T-cell (primary cell): ENCODE data around the gene SMIM8. TPM values are rescaled to one million over a fixed set of nuclear protein-coding genes. Genes with fewer than 3 reads are reported as not detected.

Experiments used
- ATAC-seq, 4 experiments: fragments of 200-7000 bp in 3 of 4; fragments of 150-1000 bp in 1 of 4; cut with Tn5 transposase; replicated peaks in 1 of 4; 1 replicate in 3 of 4; 2 replicates in 1 of 4; pipeline ENCODE4 v1.10.0; 2021; ENCODE audit warnings: moderate library complexity in 3 of 4, mild to moderate bottlenecking in 2 of 4, moderate number of reproducible peaks in 1 of 4
- CTCF ChIA-PET, 2 donors: fragments of 300-600 bp; sonication (Branson Sonifier 250); formaldehyde crosslinking; loops; one replicate each; lab custom pipeline; 2022; ENCODE audit warnings: antibody characterized with exemption in 2 of 2; lab: Charles Lee
- POLR2A ChIA-PET, 2 donors: fragments of 300-600 bp; sonication (Branson Sonifier 250); formaldehyde crosslinking; loops; one replicate each; lab custom pipeline; 2022; ENCODE audit warnings: antibody characterized with exemption in 2 of 2; lab: Charles Lee
- DNase-seq, 35 experiments: peaks; one replicate each; pipeline versions ENCODE4 v3.0.0 to v3.0.0-alpha.2; 2013 to 2023
- H3K27ac ChIP-seq: one replicate; pipeline ENCODE4 v1.5.1; 2013; ENCODE audit warnings: low read length
- H3K27me3 ChIP-seq, 2 experiments: replicated peaks in 1 of 2; 1 replicate in 1 of 2; 2 replicates in 1 of 2; pipeline versions ENCODE4 v1.6.1 to v1.7.0; 2013; ENCODE audit warnings: low read length in 1 of 2, mixed read lengths in 1 of 2; ENCODE audit not compliant: control insufficient read depth in 2 of 2, insufficient read depth in 2 of 2; ENCODE audit errors: extremely low read depth in 1 of 2
- H3K36me3 ChIP-seq, 2 donors: 1 replicate in 1 of 2; 2 replicates in 1 of 2; pipeline versions ENCODE4 v1.6.1 to v1.7.0; 2013; ENCODE audit warnings: low read length in 1 of 2; ENCODE audit not compliant: control insufficient read depth in 2 of 2, insufficient read depth in 1 of 2; ENCODE audit errors: extremely low read depth in 1 of 2
- H3K4me1 ChIP-seq, 2 experiments: 1 replicate in 1 of 2; 2 replicates in 1 of 2; pipeline versions ENCODE4 v1.6.1 to v1.7.0; 2013; ENCODE audit warnings: low read length in 2 of 2, mixed read lengths in 1 of 2; ENCODE audit not compliant: insufficient read depth in 2 of 2, control insufficient read depth in 1 of 2; ENCODE audit errors: extremely low read depth in 1 of 2
- H3K4me3 ChIP-seq, 2 donors: 1 replicate in 1 of 2; 2 replicates in 1 of 2; pipeline versions ENCODE4 v1.5.1 to v1.7.0; 2013; ENCODE audit warnings: mild to moderate bottlenecking in 2 of 2, low read length in 1 of 2, moderate library complexity in 1 of 2; ENCODE audit not compliant: control insufficient read depth in 1 of 2; ENCODE audit errors: extremely low read depth in 1 of 2
- H3K9me3 ChIP-seq: 2 replicates; pipeline ENCODE4 v1.7.0; 2013
- H3K27ac Mint-ChIP-seq, 2 donors: one replicate each; pipeline ENCODE4 v1.8.0; 2020 to 2021; ENCODE audit warnings: mild to moderate bottlenecking in 2 of 2, mixed read lengths in 2 of 2
- H3K27me3 Mint-ChIP-seq, 2 donors: one replicate each; pipeline ENCODE4 v1.8.0; 2021 to 2022; ENCODE audit warnings: mixed read lengths in 2 of 2
- H3K36me3 Mint-ChIP-seq: one replicate; pipeline ENCODE4 v1.8.0; 2021; ENCODE audit warnings: mixed read lengths
- H3K4me1 Mint-ChIP-seq, 3 donors: one replicate each; pipeline ENCODE4 v1.8.0; 2020 to 2022; ENCODE audit warnings: mixed read lengths in 3 of 3, mild to moderate bottlenecking in 1 of 3
- H3K4me3 Mint-ChIP-seq, 3 donors: one replicate each; pipeline ENCODE4 v1.8.0; 2020 to 2022; ENCODE audit warnings: mild to moderate bottlenecking in 3 of 3, mixed read lengths in 3 of 3, moderate library complexity in 3 of 3
- H3K9me3 Mint-ChIP-seq, 3 donors: one replicate each; pipeline ENCODE4 v1.8.0; 2020 to 2022; ENCODE audit warnings: mixed read lengths in 3 of 3
- WGBS: methylation state at CpG from one replicate; pipeline ENCODE4 v1.1.5; 2013; ENCODE audit warnings: missing lambda C conversion rate; ENCODE audit not compliant: insufficient coverage; 5-methylcytosine and 5-hydroxymethylcytosine counted together
- total RNA-seq, 35 experiments: library from RNA in 6 of 35; stranded (reverse) in 6 of 35; fragments of 120-200 nt in 1 of 35; gene quantifications; one replicate each; pipeline versions ENCODE4 v1.2.1 to v1.2.4 and lab custom pipeline; 2013 to 2026

Gene SMIM8
- total RNA-seq, 5 donors from 2014 or later (not counting 1 experiment from before 2014, with no cell fraction given): 8.6 to 12.4 (median 11.0) TPM

GRCh38 chr6:87349896-87350295, 27.5 kb downstream of the SMIM8 start:
- Mint-ChIP-seq H3K4me3 (no peak overlapping the region), H3K36me3 (peaks cover 10% of the 10 kb centered on the region), H3K9me3 (no peaks in the 10 kb centered on the region), H3K27ac (no peak overlapping the region), H3K4me1 (no peaks in the 10 kb centered on the region), H3K27me3 (no peaks in the 10 kb centered on the region)
- Histone ChIP-seq H3K4me3 (no peak overlapping the region), H3K36me3 (no peaks in the 10 kb centered on the region), H3K27ac (no peak overlapping the region), H3K27me3 (no peaks in the 10 kb centered on the region), H3K4me1 (no peaks in the 10 kb centered on the region), H3K9me3 (no peaks in the 10 kb centered on the region)
- 83% methylated on average over 1 of the region's 2 CpGs for WGBS
- CTCF ChIA-PET: no interaction called here
- DNase-seq (no peak), ATAC-seq (no peak)
- POLR2A ChIA-PET: interaction anchor here in 1 of 2 donors (0.5 kb wide), 1 partner anchor 14 kb away, joined by 3 read pairs; no protein-coding TSS in a partner anchor

DNA sequence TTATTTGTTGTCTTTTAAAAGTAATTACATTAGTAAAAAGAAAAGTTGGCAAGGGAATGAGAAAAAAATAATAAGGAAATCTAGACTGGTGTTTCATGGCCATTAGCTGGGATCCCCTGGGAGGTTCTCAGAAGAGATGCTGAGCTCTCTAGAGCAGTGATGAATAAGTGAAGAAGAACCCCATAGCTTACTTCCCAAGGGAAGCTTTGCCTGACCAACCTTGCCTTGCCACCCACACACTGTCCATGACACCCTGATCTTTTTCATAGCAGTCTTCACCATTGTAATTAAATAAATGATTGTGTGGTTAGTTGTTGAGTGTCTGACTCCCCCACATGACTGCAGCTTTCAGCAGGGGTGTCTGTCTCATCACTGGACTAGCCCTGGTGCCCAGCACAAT, 28.1 kb downstream of the SMIM8 start:
- H3K4me1 ChIP-seq: no peaks in the 10 kb centered on the region
- H3K4me3 ChIP-seq: no peak overlapping the region
- ATAC-seq: no peak
- Mint-ChIP-seq H3K27me3 (no peaks in the 10 kb centered on the region), H3K27ac (no peak overlapping the region), H3K4me1 (no peaks in the 10 kb centered on the region), H3K36me3 (peaks cover 10% of the 10 kb centered on the region), H3K4me3 (no peak overlapping the region), H3K9me3 (no peaks in the 10 kb centered on the region)
- DNase-seq: no peak
- H3K27ac ChIP-seq: no peak overlapping the region
- CTCF ChIA-PET: no interaction called here
- no peaks in the 10 kb centered on the region for H3K9me3 ChIP-seq
- POLR2A ChIA-PET: interaction anchor here in 1 of 2 donors (0.5 kb wide), 1 partner anchor 14 kb away, joined by 3 read pairs; no protein-coding TSS in a partner anchor
- H3K27me3 ChIP-seq: no peaks in the 10 kb centered on the region
- H3K36me3 ChIP-seq: no peaks in the 10 kb centered on the region

DNA sequence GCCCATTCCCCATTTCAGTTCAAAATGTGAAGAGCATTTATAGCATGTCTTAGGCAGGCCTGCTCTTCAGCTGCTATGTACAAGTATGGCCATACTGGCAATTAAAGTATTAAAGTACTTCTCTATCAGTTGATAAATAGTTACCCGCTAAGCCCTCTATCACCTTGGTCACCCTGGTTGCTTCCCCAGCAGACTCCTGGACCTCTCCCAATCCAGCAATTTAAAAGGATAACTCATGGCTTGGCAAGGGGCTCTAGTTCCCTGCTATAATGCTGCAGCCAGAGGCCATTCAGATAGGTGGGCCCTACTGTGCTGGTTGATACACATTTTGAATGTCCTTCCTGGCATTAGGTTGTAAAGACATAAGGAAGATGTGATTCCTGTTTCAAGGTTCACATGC, 29.2 kb downstream of the SMIM8 start:
- Mint-ChIP-seq H3K4me1 (no peaks in the 10 kb centered on the region), H3K9me3 (no peaks in the 10 kb centered on the region), H3K36me3 (peaks cover 10% of the 10 kb centered on the region), H3K27ac (no peak overlapping the region), H3K27me3 (no peaks in the 10 kb centered on the region), H3K4me3 (no peak overlapping the region)
- Histone ChIP-seq H3K36me3 (no peaks in the 10 kb centered on the region), H3K27ac (no peak overlapping the region), H3K27me3 (no peaks in the 10 kb centered on the region), H3K4me3 (no peak overlapping the region), H3K9me3 (no peaks in the 10 kb centered on the region), H3K4me1 (no peaks in the 10 kb centered on the region)
- ATAC-seq: no peak
- WGBS: no CpG with 5 or more reads among the region's 1 CpG
- ChIA-PET POLR2A (no interaction called here), CTCF (no interaction called here)
- no peak for DNase-seq

DNA sequence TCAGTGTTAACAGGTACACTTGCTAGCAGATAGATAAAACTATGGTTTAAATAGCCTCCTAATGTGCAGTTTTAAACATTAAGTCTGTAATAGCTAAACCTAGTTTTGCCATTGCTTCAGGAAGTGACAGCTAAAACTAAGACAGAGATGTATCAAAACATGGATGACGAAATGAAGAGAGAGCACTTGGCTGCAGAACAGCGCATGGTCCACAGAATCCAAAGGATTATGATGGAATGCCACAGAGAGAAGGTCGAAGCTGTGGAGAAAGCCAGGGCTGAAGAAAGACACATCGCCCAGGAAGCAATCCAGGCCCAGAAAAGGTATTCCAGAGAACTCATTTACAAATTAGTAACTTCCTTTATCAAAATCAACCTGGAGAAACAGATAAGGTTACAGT, 33.8 kb downstream of the SMIM8 start:
- Histone ChIP-seq H3K9me3 (no peaks in the 10 kb centered on the region), H3K27ac (no peak overlapping the region), H3K4me1 (no peaks in the 10 kb centered on the region), H3K27me3 (no peaks in the 10 kb centered on the region), H3K36me3 (no peaks in the 10 kb centered on the region), H3K4me3 (no peak overlapping the region)
- Mint-ChIP-seq H3K4me1 (no peaks in the 10 kb centered on the region), H3K27me3 (no peaks in the 10 kb centered on the region), H3K9me3 (no peaks in the 10 kb centered on the region), H3K4me3 (no peak overlapping the region), H3K27ac (no peak overlapping the region), H3K36me3 (peaks cover 14% of the 10 kb centered on the region)
- ChIA-PET CTCF (no interaction called here), POLR2A (no interaction called here)
- ATAC-seq (no peak), DNase-seq (no peak)
- WGBS: 90% methylated on average over 2 of the region's 4 CpGs

DNA sequence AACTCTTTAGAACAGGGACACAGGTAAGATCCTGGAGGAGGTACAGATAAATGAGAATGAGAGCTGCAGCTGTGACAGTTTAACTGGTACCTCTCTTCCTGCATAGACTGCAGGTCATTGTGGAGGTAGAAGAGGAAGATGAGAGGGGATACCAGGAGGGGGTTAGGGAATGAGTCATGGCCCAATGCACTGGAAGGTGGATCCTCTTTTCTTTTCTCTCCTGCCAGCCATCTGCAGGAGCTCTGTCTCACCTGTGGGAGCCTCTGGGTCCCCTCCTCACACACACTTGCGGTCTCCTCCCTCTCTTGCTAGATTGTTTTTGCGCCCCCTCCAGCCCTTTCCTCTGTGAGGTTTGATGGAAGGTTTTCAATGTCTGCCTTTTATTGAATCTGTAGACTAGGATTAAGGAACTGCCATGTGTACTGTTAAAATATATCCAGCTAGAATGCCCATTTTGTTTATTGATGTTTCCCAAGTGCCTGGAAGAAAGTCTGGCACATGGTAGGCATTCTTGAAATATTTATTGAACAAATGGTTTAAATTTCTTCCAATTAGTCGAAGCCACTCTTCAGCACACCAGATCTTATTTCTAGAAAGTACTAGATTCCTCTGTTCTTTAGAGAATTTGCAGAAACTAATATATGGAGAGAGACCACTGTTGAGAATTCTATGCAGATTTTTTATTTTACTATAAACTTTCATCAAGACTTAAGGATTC, 35.2 kb downstream of the SMIM8 start:
- H3K4me1 Mint-ChIP-seq: no peaks in the 10 kb centered on the region
- Histone ChIP-seq H3K4me3 (no peak overlapping the region), H3K27ac (no peak overlapping the region), H3K4me1 (no peaks in the 10 kb centered on the region), H3K27me3 (no peaks in the 10 kb centered on the region), H3K9me3 (no peaks in the 10 kb centered on the region), H3K36me3 (no peaks in the 10 kb centered on the region)
- no peak for ATAC-seq
- ChIA-PET POLR2A (no interaction called here), CTCF (no interaction called here)
- no peak for DNase-seq
- no peaks in the 10 kb centered on the region for H3K27me3 Mint-ChIP-seq
- H3K36me3 Mint-ChIP-seq: peaks cover 19% of the 10 kb centered on the region
- WGBS: no CpG with 5 or more reads among the region's 3 CpGs
- no peak overlapping the region for H3K27ac Mint-ChIP-seq
- H3K9me3 Mint-ChIP-seq: no peaks in the 10 kb centered on the region
- no peak overlapping the region for H3K4me3 Mint-ChIP-seq

- no peaks in the 10 kb centered on the region for H3K4me1 ChIP-seq
- no peak overlapping the region for H3K4me3 Mint-ChIP-seq
- peaks cover 32% of the 10 kb centered on the region for H3K36me3 Mint-ChIP-seq
- no peaks in the 10 kb centered on the region for H3K27me3 Mint-ChIP-seq
- WGBS: no CpG with 5 or more reads among the region's 5 CpGs
- ChIA-PET CTCF (no interaction called here), POLR2A (no interaction called here)
- no peaks in the 10 kb centered on the region for H3K9me3 ChIP-seq
- H3K4me1 Mint-ChIP-seq: no peaks in the 10 kb centered on the region
- no peak overlapping the region for H3K4me3 ChIP-seq
- no peak overlapping the region for H3K27ac Mint-ChIP-seq
- H3K36me3 ChIP-seq: no peaks in the 10 kb centered on the region
- H3K9me3 Mint-ChIP-seq: peaks cover 9 to 12% (median 11%) of the 10 kb centered on the region in 3 donors
- DNase-seq: no peak
- no peak for ATAC-seq
- no peaks in the 10 kb centered on the region for H3K27me3 ChIP-seq
- no peak overlapping the region for H3K27ac ChIP-seq
These were observed 42.3 kb downstream of the SMIM8 start for GRCh38 chr6:87364602-87365252.
